Astrocyte (in vitro differentiated cells and primary cell): Measurements from ENCODE around the gene DUSP10. TPM values are rescaled to one million over a fixed set of nuclear protein-coding genes. Genes with fewer than 3 reads are reported as not detected.

Experiments used
- DNase-seq: peaks from one replicate; pipeline ENCODE4 v3.0.0-alpha.2; 2010; ENCODE audit warnings: low read depth
- FAIRE-seq: peaks from 2 replicates; lab custom pipeline; 2011; peaks lifted over from hg19 to GRCh38; lab: Jason Lieb, UNC
- H2AFZ ChIP-seq: 2 replicates; pipeline ENCODE4 v1.6.0; 2012; ENCODE audit warnings: low read depth, low read length, inconsistent platforms
- H3K27ac ChIP-seq: 2 replicates; pipeline ENCODE4 v1.5.1; 2011; ENCODE audit warnings: low read depth, low read length, inconsistent platforms
- H3K27me3 ChIP-seq: 2 replicates; pipeline ENCODE4 v1.6.0; 2011; ENCODE audit warnings: low read length, inconsistent platforms; ENCODE audit not compliant: insufficient read depth
- H3K36me3 ChIP-seq: 2 replicates; pipeline ENCODE4 v1.5.1; 2011; ENCODE audit warnings: low read length, inconsistent platforms; ENCODE audit not compliant: insufficient read depth
- H3K4me1 ChIP-seq: 2 replicates; pipeline ENCODE4 v1.5.1; 2011; ENCODE audit warnings: low read length, inconsistent platforms; ENCODE audit not compliant: insufficient read depth
- H3K4me2 ChIP-seq: 2 replicates; pipeline ENCODE4 v1.6.0; 2012; ENCODE audit warnings: low read length, inconsistent platforms
- H3K4me3 ChIP-seq: 2 replicates; pipeline ENCODE4 v1.5.1; 2011; ENCODE audit warnings: low read depth, mild to moderate bottlenecking, low read length, inconsistent platforms; ENCODE audit not compliant: insufficient read depth
- H3K79me2 ChIP-seq: 2 replicates; pipeline ENCODE4 v1.6.0; 2012; ENCODE audit warnings: mild to moderate bottlenecking, low read length, inconsistent platforms; ENCODE audit not compliant: insufficient read depth
- H3K9ac ChIP-seq: 2 replicates; pipeline ENCODE4 v1.6.0; 2012; ENCODE audit warnings: mild to moderate bottlenecking, low read length, inconsistent platforms
- H3K9me3 ChIP-seq: 2 replicates; pipeline ENCODE4 v1.5.1; 2012; ENCODE audit warnings: low read depth, mild to moderate bottlenecking, low read length, inconsistent platforms; ENCODE audit not compliant: insufficient read depth
- H4K20me1 ChIP-seq: 2 replicates; pipeline ENCODE4 v1.6.0; 2012; ENCODE audit warnings: low read length, inconsistent platforms; ENCODE audit not compliant: insufficient read depth
- H3K27ac Mint-ChIP-seq: one replicate; pipeline ENCODE4 v1.8.0; 2021; ENCODE audit warnings: mild to moderate bottlenecking, mixed read lengths; ENCODE audit not compliant: unreplicated experiment
- H3K27me3 Mint-ChIP-seq: one replicate; pipeline ENCODE4 v1.8.0; 2021; ENCODE audit warnings: low read depth, mixed read lengths; ENCODE audit not compliant: unreplicated experiment
- H3K36me3 Mint-ChIP-seq: one replicate; pipeline ENCODE4 v1.8.0; 2021; ENCODE audit warnings: low read depth, mixed read lengths; ENCODE audit not compliant: unreplicated experiment
- H3K4me1 Mint-ChIP-seq: one replicate; pipeline ENCODE4 v1.8.0; 2021; ENCODE audit warnings: low read depth, mixed read lengths; ENCODE audit not compliant: unreplicated experiment
- H3K4me3 Mint-ChIP-seq: one replicate; pipeline ENCODE4 v1.8.0; 2021; ENCODE audit warnings: mild to moderate bottlenecking, moderate library complexity, mixed read lengths; ENCODE audit not compliant: unreplicated experiment
- H3K9me3 Mint-ChIP-seq: one replicate; pipeline ENCODE4 v1.8.0; 2021; ENCODE audit warnings: mild to moderate bottlenecking, mixed read lengths; ENCODE audit not compliant: unreplicated experiment
- CTCF ChIP-seq: IDR thresholded peaks from 2 replicates; pipeline ENCODE4 v1.5.1; 2011; ENCODE audit warnings: low read depth, mild to moderate bottlenecking, inconsistent platforms, low read length, moderate library complexity; ENCODE audit not compliant: insufficient read depth
- EZH2 ChIP-seq: IDR thresholded peaks from 2 replicates; pipeline ENCODE4 v1.6.1; 2012; ENCODE audit warnings: mild to moderate bottlenecking, low read length, inconsistent platforms; ENCODE audit not compliant: insufficient read depth
- total RNA-seq: library from RNA; stranded (reverse); gene quantifications from 2 replicates; pipeline ENCODE4 v1.2.1, GENCODE V29; 2021

DUSP10 gene
- total RNA-seq, 1 donor from 2014 or later = 45.8 TPM

- no peaks in the 10 kb centered on the region for H3K9me3 ChIP-seq
- no peak overlapping the region for H3K4me3 Mint-ChIP-seq
- no peak overlapping the region for H2AFZ ChIP-seq
- no peak overlapping the region for H3K9ac ChIP-seq
- no peak overlapping the region for H3K27ac ChIP-seq
- H3K36me3 Mint-ChIP-seq = no peaks in the 10 kb centered on the region
- H3K4me2 ChIP-seq = no peak overlapping the region
- FAIRE-seq (no peak), DNase-seq (no peak)
- peaks cover 12% of the 10 kb centered on the region for H3K27me3 Mint-ChIP-seq
- H3K9me3 Mint-ChIP-seq = no peaks in the 10 kb centered on the region
- H4K20me1 ChIP-seq = no peaks in the 10 kb centered on the region
- H3K27ac Mint-ChIP-seq = no peak overlapping the region
- no peak for TF ChIP-seq EZH2
- TF ChIP-seq CTCF = no peak
- H3K4me1 ChIP-seq = no peaks in the 10 kb centered on the region
- H3K4me3 ChIP-seq = no peak overlapping the region
- H3K36me3 ChIP-seq = no peaks in the 10 kb centered on the region
- no peaks in the 10 kb centered on the region for H3K79me2 ChIP-seq
- peaks cover 12% of the 10 kb centered on the region for H3K4me1 Mint-ChIP-seq
- no peaks in the 10 kb centered on the region for H3K27me3 ChIP-seq
These were observed 41.1 kb upstream of the DUSP10 start for GRCh38 chr1:221782970-221783369.

DNA sequence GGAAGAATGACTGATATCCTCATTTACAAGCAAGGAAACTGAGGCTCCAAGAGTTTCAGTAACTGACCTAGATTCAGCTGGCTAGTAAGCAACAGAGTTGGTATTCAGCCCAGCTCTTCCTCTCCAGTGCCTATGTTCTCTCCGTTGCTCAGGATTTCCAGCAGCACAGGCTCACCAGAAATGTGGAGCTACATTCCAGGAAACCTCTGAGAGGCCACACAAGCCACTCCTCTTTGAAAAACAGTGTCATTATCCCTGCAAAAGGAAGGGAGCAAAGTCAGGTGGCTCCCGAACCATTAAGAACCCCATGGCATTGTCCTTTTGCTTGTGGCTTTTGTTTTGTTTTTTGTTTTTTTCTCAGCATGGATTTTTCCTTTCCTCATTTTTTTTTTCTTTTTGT, 40.6 kb upstream of the DUSP10 start:
- no peaks in the 10 kb centered on the region for H3K36me3 Mint-ChIP-seq
- Histone ChIP-seq H3K27ac (no peak overlapping the region), H3K4me2 (no peak overlapping the region), H3K4me1 (no peaks in the 10 kb centered on the region), H3K27me3 (no peaks in the 10 kb centered on the region), H3K79me2 (no peaks in the 10 kb centered on the region), H3K9ac (no peak overlapping the region), H4K20me1 (no peaks in the 10 kb centered on the region), H3K36me3 (no peaks in the 10 kb centered on the region), H3K4me3 (no peak overlapping the region), H2AFZ (no peak overlapping the region), H3K9me3 (no peaks in the 10 kb centered on the region)
- peak overlapping the region; percentile 34 for H3K27ac Mint-ChIP-seq
- TF ChIP-seq EZH2 = no peak
- no peak for TF ChIP-seq CTCF
- peaks cover 12% of the 10 kb centered on the region for H3K4me1 Mint-ChIP-seq
- no peaks in the 10 kb centered on the region for H3K9me3 Mint-ChIP-seq
- H3K27me3 Mint-ChIP-seq = peaks cover 12% of the 10 kb centered on the region
- FAIRE-seq (no peak), DNase-seq (peak; percentile 43)
- H3K4me3 Mint-ChIP-seq = no peak overlapping the region

DNA sequence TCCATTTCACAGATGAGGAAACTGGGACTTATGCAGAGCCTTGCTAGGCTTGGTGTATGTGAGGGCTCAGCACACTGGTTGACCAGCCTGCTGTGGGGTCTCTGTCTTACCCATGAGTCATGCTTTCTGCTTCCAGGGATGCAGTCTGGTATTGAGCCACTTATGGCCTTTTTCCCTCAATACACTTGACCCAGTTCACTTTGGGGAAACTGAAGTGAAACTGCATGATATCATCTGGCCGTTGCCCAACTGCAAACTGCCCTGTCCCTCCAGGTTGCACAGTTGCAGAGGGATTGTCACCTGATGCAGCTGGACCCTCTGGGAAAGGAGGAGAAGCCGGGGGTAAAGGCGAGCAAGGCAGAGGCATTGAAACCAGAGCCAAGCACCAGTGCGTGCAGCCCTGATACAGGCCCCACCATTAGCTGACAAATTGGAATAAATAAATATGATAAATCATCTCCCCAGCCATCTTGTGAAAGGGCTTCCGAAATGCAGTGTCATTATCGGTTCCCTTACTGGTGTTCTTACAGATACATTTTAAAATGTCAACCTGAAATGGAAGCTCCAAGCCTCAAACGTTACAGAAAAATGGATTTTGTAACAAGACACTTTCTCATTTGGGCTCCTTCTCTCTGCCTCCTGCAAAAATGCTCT, 39.3 kb upstream of the DUSP10 start:
- Histone ChIP-seq H3K9me3 (no peaks in the 10 kb centered on the region), H3K4me3 (no peak overlapping the region), H3K36me3 (no peaks in the 10 kb centered on the region), H2AFZ (no peak overlapping the region), H4K20me1 (no peaks in the 10 kb centered on the region), H3K9ac (no peak overlapping the region), H3K27me3 (no peaks in the 10 kb centered on the region), H3K27ac (no peak overlapping the region), H3K4me2 (no peak overlapping the region), H3K79me2 (no peaks in the 10 kb centered on the region), H3K4me1 (no peaks in the 10 kb centered on the region)
- no peak overlapping the region for H3K27ac Mint-ChIP-seq
- FAIRE-seq (no peak), DNase-seq (no peak)
- TF ChIP-seq EZH2 (no peak), CTCF (no peak)
- H3K36me3 Mint-ChIP-seq = no peaks in the 10 kb centered on the region
- peaks cover 12% of the 10 kb centered on the region for H3K27me3 Mint-ChIP-seq
- no peaks in the 10 kb centered on the region for H3K9me3 Mint-ChIP-seq
- no peak overlapping the region for H3K4me3 Mint-ChIP-seq
- H3K4me1 Mint-ChIP-seq = peaks cover 13% of the 10 kb centered on the region
